ENCODE measurements around the gene EPS8L3.

The EPS8L3 gene

DNA sequence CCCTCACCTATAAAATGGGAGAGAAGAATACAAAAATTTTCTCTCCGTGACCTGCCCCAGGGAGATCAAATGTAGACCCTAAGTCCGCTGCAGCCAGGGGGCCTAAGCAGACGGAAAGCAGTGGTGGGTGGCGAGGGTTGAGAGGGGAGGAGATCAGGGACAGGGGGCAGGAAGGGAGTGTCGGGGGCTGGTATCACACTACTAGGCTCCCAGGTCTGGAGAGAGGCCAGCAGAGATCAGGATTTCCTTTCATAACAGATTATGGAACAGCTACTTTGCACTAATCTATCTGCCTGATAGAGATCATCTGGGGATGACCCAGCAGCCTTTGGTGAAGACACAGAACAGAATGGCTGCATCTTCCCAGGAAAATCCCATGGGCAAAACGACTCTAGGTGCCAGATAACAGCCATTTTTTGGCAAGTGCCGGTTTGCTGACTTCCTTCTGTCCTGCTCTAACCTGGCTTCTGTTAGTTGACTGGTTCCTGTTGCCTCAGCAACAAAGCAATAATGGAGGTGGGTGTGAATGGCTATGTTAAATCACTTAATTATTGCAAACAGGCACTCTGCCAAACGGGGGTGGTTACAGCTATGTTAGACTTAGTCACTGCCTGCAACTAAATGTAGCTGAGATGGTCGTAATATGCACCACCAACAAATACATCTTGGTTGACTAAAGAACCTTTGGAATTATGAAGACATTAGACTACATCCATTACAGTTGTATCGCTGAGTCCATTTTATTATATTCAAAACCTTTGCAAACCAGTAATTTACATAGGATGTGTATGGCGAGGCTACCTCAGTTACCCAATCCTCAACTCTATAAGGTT lies 30.0 kb upstream of the EPS8L3 start:
- peak; percentile 66 to 81 for DNase-seq

- no peak for DNase-seq
Observed at GRCh38 chr1:109793089-109793485, 29.4 kb upstream of the EPS8L3 start.

DNA sequence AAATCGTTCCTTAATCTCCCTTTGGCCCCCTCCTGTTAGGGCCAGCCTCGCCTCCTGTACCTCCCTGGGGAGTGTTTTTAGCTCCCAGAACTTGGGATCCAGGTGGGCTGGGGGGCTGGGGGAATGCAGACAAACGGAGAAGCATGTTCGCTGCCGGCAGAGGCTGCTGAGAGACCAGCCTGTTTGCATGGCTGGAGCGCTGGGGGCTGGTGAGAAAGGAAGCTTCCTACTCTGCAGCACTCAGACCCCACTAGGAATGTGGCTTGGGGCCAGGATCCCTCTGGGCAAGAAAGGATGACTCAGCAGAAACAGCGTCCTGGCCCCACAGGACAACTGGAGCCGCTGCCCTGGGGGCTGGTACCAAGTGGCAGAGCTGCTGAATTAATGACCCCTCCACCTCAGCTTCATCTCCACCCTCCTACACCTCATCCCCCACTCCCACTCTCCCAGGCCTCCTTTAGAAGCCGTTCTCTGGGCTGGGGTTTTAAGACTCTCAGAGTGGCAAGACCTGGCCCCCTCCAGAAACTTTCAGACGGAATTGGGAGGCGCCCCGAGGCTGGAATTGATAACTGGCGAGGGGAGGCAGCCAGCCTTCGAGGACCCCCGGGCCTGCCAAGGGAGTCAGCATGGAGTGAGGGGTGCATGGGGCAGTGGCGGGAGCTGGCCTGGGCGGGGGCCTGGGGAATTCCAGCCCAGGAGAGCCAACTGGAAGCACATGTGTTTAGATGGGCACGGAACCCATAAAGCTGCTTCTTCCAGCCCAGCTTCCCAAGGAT lies 28.5 kb upstream of the EPS8L3 start:
- DNase-seq = no peak

- DNase-seq = no peak
Observed at GRCh38 chr1:109791495-109792043, 27.8 kb upstream of the EPS8L3 start.

DNA sequence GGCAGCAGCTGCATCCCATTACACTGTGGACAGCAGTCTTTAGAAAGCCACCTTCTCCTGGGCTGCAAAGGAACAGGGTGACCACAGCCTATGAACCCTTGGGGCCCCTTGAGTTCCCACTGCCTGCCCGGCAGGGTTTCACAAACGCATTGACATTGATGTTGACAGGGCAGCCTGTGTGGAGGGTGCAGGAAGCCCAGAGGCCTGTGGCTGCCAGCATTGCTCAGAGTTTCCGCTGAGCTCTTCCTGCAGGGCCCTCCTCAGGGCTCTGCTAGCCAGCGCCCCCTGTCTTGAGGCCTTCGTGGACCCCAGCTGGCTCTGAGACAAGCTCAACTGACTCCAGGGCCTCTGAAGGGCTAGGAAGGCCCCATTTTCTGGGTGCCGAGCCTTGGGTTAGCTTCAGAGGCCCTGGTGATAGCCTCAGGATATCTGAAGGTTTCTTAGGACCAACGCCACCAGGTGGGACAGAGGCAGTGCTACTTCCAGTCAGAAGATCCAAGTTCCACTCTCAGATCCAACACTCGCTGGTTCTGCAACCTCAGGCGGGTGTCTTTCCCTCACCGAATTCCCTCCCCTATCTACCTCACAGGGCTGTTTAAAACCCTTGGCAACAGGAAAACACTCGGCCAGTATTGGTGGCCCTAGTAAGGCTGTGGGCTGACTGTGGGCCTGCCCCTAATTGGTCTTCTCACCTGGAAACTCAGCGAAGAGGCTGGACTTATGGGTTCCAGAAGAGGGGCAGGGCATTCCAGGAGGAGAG lies 27.2 kb upstream of the EPS8L3 start:
- DNase-seq = peak; percentile 71 to 74

DNA sequence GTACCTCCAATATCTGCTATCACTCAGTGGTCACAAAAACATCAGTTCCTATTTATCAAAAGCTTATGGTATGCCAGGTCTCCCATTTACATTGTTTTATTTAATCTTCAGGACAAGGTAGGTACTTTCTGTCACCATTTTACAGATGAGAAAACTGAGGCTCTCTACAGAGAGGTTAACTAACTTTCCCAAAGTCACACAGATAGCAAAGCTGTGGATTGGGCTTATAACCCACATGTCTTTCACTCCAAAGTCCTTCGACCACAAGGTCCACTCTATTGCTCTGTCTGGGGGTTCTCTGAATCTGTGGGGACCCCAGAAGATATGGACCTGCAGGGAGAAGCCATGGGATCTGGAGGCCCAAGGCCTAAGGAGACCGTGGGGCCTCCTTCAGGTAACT lies 26.6 kb upstream of the EPS8L3 start:
- DNase-seq = no peak

DNA sequence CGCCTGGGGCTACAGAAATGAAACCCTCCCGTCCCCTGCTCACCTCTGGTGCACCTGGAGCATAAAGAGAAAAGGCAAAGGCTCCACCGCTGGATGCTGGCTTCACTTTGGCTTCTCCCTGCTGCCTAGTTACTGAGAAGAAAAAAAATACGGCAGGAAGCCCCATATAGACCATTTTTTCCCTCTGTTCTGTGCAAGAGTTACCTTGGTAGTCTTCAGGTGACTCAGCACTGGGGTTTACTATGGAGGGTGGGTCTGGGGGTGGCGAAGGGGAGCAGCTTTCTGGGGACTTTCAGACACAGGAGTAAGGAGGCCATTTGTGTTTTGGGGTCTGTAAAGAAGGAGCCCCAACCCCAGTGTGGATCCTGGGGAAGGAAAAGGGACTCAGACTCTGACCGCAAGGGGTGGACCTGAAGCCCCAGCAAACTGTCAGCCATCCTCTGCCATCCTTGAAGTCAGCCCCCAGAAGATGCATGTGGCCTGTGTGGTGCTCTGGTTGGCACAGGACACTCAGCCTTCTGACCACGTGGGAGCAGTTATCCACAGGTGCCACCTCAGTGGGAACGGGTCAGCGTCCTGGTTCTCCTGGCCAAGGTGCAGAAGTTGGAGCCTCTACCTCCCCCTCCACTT lies 25.9 kb upstream of the EPS8L3 start:
- no peak for DNase-seq

- DNase-seq = peak in 1 of 2 donors; percentile 39
Observed at GRCh38 chr1:109788695-109789521, 25.2 kb upstream of the EPS8L3 start.

- DNase-seq = no peak
Observed at GRCh38 chr1:109787845-109788601, 24.3 kb upstream of the EPS8L3 start.

DNA sequence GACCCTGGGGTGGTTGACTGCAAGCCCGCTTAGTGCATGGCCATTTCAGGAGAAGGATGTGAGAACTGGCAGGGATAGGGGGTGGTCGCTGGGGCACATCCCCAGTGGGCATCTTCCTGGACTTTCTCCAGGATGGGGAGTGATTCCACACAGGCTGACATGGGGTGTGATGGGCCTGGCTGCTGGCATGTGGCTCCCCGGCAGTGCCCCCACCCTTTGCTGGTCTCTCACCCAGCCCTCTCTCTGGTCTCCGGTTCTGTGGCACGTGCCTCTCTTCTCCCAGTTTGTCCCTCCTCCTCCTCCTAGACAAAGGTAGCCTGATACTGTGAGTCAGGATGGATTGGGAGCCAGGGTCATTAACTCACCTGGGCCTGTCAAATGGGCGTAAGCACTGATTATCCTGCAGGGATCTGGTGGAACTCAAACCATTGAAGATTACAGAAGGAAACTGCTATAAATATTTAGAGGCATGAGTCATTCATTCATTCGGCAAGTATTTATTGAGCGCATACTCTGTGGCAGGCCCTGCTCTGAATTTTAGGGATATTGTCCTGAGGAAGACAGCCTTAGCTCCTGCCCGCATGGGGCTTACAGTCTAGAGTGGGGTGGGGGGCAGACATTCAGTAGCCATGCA lies 23.6 kb upstream of the EPS8L3 start:
- no peak for DNase-seq

GRCh38 chr1:109786531-109787021 lies 22.9 kb upstream of the EPS8L3 start:
- DNase-seq = peak in 1 of 2 donors; percentile 56

DNA sequence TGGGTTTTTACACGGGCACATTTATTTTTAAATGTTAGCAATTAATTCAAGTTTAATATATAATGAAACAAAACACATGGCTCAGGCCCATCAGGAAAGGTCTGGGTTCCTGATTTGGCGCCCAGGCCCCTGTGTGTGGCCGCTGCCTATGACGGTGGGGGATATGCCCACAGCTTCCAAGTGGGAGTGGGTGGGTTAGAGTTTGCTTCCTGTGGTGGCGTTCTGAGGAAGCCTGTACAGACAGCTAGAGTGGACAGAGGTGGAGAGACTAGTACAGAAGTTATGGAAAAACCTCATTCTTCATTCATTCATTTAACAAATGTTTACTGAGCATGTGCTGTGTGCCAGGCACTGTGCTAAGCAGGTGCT lies 22.4 kb upstream of the EPS8L3 start:
- peak in 1 of 2 donors; percentile 49 for DNase-seq

DNA sequence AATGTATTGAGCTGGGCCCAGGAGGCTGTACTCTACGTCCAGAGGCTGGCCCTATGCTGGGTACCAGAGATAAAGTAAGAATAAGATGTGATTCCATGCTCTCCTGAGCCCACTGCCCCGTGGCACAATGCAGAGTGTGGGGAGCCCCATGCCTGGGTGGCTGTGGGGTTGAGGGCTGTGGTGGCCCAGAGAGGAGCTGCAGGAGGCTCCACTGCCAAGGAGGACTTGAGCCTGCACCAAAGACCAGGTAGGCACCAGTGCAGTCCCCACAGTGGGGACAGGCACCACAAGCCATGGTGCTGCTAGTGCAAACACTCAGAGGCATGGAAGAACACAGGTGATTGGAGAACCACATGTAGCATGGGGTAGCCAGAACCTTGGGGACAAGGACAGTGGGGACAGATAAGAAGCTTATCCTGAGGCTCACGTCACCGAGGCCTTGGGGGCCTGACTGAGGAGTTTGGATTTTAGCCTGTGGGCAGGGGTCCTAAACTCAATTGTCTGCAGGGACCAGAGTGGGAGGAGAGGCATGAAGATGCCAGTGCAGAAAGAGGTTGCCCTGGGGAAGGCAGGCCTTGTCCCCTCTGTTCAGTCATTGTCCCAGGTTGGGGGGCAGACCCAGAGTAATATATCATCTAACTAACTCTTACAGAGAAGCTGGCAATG lies 21.9 kb upstream of the EPS8L3 start:
- no peak for DNase-seq

- no peak for DNase-seq
Observed at GRCh38 chr1:109784551-109785252, 21.0 kb upstream of the EPS8L3 start.

- DNase-seq = no peak
Observed at GRCh38 chr1:109783436-109783835, 19.7 kb upstream of the EPS8L3 start.

DNA sequence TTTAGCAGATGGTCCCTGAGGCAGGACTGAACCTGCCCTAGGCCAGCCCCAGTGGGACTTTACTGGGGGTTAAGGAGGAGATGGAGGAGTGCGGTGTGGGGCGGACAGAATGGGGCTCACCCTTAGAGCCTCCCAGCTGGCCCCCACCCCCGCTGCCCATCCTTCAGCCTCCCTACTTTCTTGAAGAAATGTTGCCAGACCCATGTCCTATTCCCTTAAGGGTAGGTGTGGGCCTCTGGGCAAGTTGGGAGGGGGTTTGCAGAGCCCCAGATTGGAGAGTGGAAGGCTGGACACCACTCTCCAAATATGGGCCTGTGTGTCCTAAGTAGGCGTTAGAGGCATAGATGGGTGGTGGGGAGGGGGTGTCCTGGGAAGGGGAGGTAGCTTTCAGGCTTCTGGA lies 19.2 kb upstream of the EPS8L3 start:
- DNase-seq = no peak

DNA sequence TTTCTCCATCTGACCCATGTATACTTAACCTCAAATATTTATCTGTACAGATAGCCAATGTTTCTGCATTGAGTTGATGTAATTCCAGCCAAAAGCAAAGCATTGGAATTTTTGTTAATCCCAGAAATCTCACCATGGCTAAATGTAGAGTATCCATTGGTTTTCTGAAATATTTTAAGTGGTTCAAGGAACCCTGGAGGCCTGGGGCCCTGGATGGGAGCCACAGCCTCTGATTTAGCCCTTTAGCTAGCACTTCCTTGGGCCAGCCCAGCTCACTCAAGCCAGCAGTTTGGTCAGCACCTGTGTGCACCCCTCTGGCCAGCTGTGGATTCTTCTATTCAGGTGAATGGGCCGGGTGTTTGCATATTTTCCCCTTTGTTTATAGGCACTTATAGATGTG lies 18.8 kb upstream of the EPS8L3 start:
- DNase-seq = no peak

- no peak for DNase-seq
Observed at GRCh38 chr1:109781806-109782205, 18.1 kb upstream of the EPS8L3 start.

- no peak for DNase-seq
Observed at GRCh38 chr1:109780982-109781381, 17.3 kb upstream of the EPS8L3 start.
